ENCODE data around the gene RALY.

DNA sequence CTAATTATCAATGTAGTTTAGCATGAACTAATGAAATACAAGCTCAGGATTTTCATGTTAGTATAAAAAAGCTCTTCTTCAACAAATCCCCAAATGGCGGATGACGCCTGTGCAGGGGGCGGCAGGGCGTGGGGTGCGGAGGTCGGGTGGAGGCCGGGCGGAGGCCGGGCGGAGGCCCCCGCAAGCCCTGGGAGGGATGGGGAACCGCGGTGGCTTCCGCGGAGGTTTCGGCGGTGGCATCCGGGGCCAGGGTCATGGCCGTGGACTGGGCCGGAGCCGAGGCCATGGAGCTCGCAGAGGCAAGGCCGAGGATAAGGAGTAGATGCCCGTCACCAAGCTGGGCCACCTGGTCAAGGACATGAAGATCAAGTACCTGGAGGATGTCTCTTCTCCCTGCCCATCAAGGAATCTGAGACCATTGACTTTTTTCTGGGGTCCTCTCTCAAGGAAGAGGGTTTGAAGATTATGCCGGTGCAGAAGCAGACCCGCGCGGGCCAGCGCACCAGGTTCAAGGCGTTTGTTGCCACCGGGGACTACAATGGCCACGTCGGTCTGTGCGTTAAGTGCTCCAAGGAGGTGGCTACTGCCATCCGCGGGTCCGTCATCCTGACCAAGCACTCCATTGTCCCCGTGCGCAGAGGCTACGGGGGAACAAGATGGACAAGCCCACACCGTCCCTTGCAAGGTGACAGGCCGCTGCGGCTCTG, 128.7 kb downstream of the RALY start:
- TF ChIP-seq CTCF (IDR thresholded peaks at IDR 0.05), result no peak
- no peak for TF ChIP-seq POLR2A (IDR thresholded peaks at IDR 0.05)

Measured in heart left ventricle (tissue), 13 donors.